GM18867 (cell line): Measurements from ENCODE around the gene ARCN1.
"Not testable (repeated sequence)": the region's sequence is repeated elsewhere in the genome, so short reads cannot be mapped to it uniquely, and the experiment has no call there.

Experiments
- ATAC-seq: cut with Tn5 transposase; IDR thresholded peaks from one replicate; pipeline ENCODE4 v1.9.1; 2021; ENCODE audit warnings: mild to moderate bottlenecking, moderate library complexity; ENCODE audit not compliant: unreplicated experiment

The ARCN1 gene

GRCh38 chr11:118605116-118605867 lies 33.1 kb downstream of the ARCN1 start:
- no peak for ATAC-seq

- no peak for ATAC-seq
Observed at GRCh38 chr11:118606157-118606843, 34.1 kb downstream of the ARCN1 start.

GRCh38 chr11:118606844-118607228 lies 34.6 kb downstream of the ARCN1 start:
- no peak for ATAC-seq

GRCh38 chr11:118607401-118608359 lies 35.5 kb downstream of the ARCN1 start, which contains the start of gene PHLDB1:
Gene PHLDB1, plus strand, starts transcription at chr11:118607615. Its CDS starts 6,222 bp downstream, at chr11:118613837.
- no peak for ATAC-seq

GRCh38 chr11:118608360-118609227 lies 36.4 kb downstream of the ARCN1 start:
- no peak for ATAC-seq

GRCh38 chr11:118609380-118610224 lies 37.4 kb downstream of the ARCN1 start:
- no peak for ATAC-seq

GRCh38 chr11:118610225-118610772 lies 38.1 kb downstream of the ARCN1 start:
- no peak for ATAC-seq

GRCh38 chr11:118610773-118611432 lies 38.7 kb downstream of the ARCN1 start:
- ATAC-seq: peak; percentile 44

GRCh38 chr11:118611433-118611795 lies 39.2 kb downstream of the ARCN1 start:
- ATAC-seq: not testable (repeated sequence)

- no peak for ATAC-seq
Observed at GRCh38 chr11:118612378-118612777, 40.2 kb downstream of the ARCN1 start.

- ATAC-seq: no peak
Observed at GRCh38 chr11:118614511-118614910, 42.3 kb downstream of the ARCN1 start.

- no peak for ATAC-seq
Observed at GRCh38 chr11:118615282-118615975, 43.2 kb downstream of the ARCN1 start.

GRCh38 chr11:118615976-118616371 lies 43.8 kb downstream of the ARCN1 start:
- no peak for ATAC-seq

- no peak for ATAC-seq
Observed at GRCh38 chr11:118618115-118618990, 46.1 kb downstream of the ARCN1 start.

GRCh38 chr11:118618991-118619375 lies 46.8 kb downstream of the ARCN1 start:
- no peak for ATAC-seq

GRCh38 chr11:118619444-118620197 lies 47.4 kb downstream of the ARCN1 start:
- ATAC-seq: no peak
